Naive thymus-derived CD4-positive, alpha-beta T cell (primary cell): ENCODE data around the gene ZNF618. TPM values are rescaled to one million over a fixed set of nuclear protein-coding genes. Genes with fewer than 3 reads are reported as not detected.

ENCODE experiments used
- ATAC-seq: fragments of 150-1000 bp; cut with Tn5 transposase; 2 replicates; pipeline ENCODE4 v1.10.0; 2021; ENCODE audit warnings: mild to moderate bottlenecking, moderate library complexity
- CTCF ChIA-PET: fragments of 350-600 bp; sonication (Branson Sonifier 250); formaldehyde crosslinking; loops from one replicate; lab custom pipeline; 2021; ENCODE audit warnings: antibody characterized with exemption; lab: Charles Lee
- POLR2A ChIA-PET: fragments of 350-600 bp; sonication (Branson Sonifier 250); formaldehyde crosslinking; loops from one replicate; lab custom pipeline; 2021; ENCODE audit warnings: antibody characterized with exemption, inconsistent platforms; lab: Charles Lee
- DNase-seq, 9 donors: peaks; one replicate each; pipeline versions ENCODE4 v3.0.0 to v3.0.0-alpha.2; 2020 to 2022; ENCODE audit warnings: mixed read lengths in 1 of 9
- H3K27ac ChIP-seq: one replicate; pipeline ENCODE4 v1.7.0; 2013; ENCODE audit warnings: mild to moderate bottlenecking, low read depth, low read length, moderate library complexity
- H3K27me3 ChIP-seq, 2 donors: one replicate each; pipeline ENCODE4 v1.7.0; 2013; ENCODE audit warnings: low read length in 2 of 2, mild to moderate bottlenecking in 2 of 2, moderate library complexity in 2 of 2; ENCODE audit not compliant: control insufficient read depth in 2 of 2, insufficient read depth in 2 of 2
- H3K36me3 ChIP-seq, 3 experiments: 1 replicate in 2 of 3; 2 replicates in 1 of 3; pipeline ENCODE4 v1.7.0; 2013; ENCODE audit warnings: low read length in 3 of 3, mild to moderate bottlenecking in 3 of 3, moderate library complexity in 1 of 3; ENCODE audit not compliant: insufficient read depth in 3 of 3, control insufficient read depth in 2 of 3
- H3K4me1 ChIP-seq, 2 donors: one replicate each; pipeline ENCODE4 v1.7.0; 2013; ENCODE audit warnings: low read length in 2 of 2, mild to moderate bottlenecking in 2 of 2, moderate library complexity in 1 of 2; ENCODE audit not compliant: control insufficient read depth in 2 of 2, insufficient read depth in 2 of 2
- H3K4me3 ChIP-seq: 2 replicates; pipeline ENCODE4 v1.7.0; 2013; ENCODE audit warnings: mild to moderate bottlenecking, low read length
- H3K9me3 ChIP-seq, 3 experiments: 1 replicate in 2 of 3; 2 replicates in 1 of 3; pipeline ENCODE4 v1.7.0; 2013; ENCODE audit warnings: low read length in 3 of 3; ENCODE audit not compliant: control insufficient read depth in 2 of 3
- H3K27ac Mint-ChIP-seq, 9 donors: one replicate each; pipeline ENCODE4 v1.8.0; 2020 to 2022; ENCODE audit warnings: mixed read lengths in 9 of 9, mild to moderate bottlenecking in 8 of 9, moderate library complexity in 5 of 9, inconsistent platforms in 2 of 9
- H3K27me3 Mint-ChIP-seq, 5 donors: one replicate each; pipeline ENCODE4 v1.8.0; 2021 to 2022; ENCODE audit warnings: mixed read lengths in 5 of 5, mild to moderate bottlenecking in 1 of 5
- H3K36me3 Mint-ChIP-seq, 5 donors: one replicate each; pipeline ENCODE4 v1.8.0; 2020 to 2022; ENCODE audit warnings: mixed read lengths in 5 of 5, mild to moderate bottlenecking in 3 of 5, inconsistent platforms in 1 of 5
- H3K4me1 Mint-ChIP-seq, 7 donors: one replicate each; pipeline ENCODE4 v1.8.0; 2020 to 2022; ENCODE audit warnings: mixed read lengths in 7 of 7, mild to moderate bottlenecking in 3 of 7, inconsistent platforms in 1 of 7
- H3K4me3 Mint-ChIP-seq, 10 donors: one replicate each; pipeline ENCODE4 v1.8.0; 2020 to 2022; ENCODE audit warnings: mild to moderate bottlenecking in 10 of 10, mixed read lengths in 10 of 10, moderate library complexity in 6 of 10, inconsistent platforms in 2 of 10
- H3K9me3 Mint-ChIP-seq, 11 donors: one replicate each; pipeline ENCODE4 v1.8.0; 2020 to 2022; ENCODE audit warnings: mixed read lengths in 11 of 11, mild to moderate bottlenecking in 4 of 11, inconsistent platforms in 1 of 11, moderate library complexity in 1 of 11
- intact Hi-C, 2 donors: fragments of 100-400 bp; cut with micrococcal nuclease; formaldehyde crosslinking; loops; one replicate each; pipeline ENCODE4 v1.15.1; 2023
- polyA plus RNA-seq, 2 donors: library from polyadenylated mRNA; unstranded; fragments of 300-500 nt; fragmentation: Illumina TruSeq; gene quantifications; one replicate each; pipeline ENCODE4 v1.2.3, GENCODE V29; 2021
- total RNA-seq, 6 experiments: library from RNA in 5 of 6; stranded (reverse) in 5 of 6; gene quantifications; 1 replicate in 5 of 6; 2 replicates in 1 of 6; pipeline ENCODE4 v1.2.3 and lab custom pipeline; 2021 to 2026

Gene ZNF618
- total and polyA plus RNA-seq, 7 experiments from 2014 or later = 0.17 to 3.3 (median 1.1) TPM

DNA sequence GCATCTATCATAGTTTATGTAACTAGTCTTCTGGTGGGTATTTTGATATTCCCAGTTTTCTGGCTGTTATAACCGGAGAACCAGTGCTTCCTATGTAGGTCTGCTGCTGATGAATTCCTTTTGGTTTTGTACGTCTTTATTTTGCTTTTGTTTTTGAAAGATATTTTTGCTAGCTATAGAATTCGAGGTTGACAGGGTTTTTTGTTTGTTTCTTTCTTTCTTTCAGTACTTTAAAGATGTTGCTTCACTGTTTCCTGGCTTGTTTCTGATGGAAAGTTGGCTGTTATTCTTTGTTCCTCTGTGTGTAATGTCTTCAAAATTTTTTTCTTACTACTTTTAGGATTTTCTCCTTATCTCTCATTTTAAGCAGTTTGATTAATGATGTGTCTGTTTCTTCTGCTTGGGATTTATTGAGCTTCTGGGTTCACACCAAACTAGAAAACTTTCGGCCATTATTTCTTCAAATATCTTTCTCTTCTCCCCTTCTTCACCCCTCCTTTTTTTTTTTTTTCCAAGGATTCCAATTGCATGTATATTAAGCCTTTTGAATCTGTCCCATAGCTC lies 27.5 kb downstream of the ZNF618 start:
- no peaks in the 10 kb centered on the region for H3K4me1 Mint-ChIP-seq
- H3K4me3 Mint-ChIP-seq = no peak overlapping the region
- H3K36me3 Mint-ChIP-seq = peaks cover 0 to 12% (median 0%) of the 10 kb centered on the region in 5 donors
- ATAC-seq (no peak), DNase-seq (no peak)
- Histone ChIP-seq H3K4me3 (no peak overlapping the region), H3K27me3 (no peaks in the 10 kb centered on the region), H3K4me1 (no peaks in the 10 kb centered on the region), H3K36me3 (no peaks in the 10 kb centered on the region), H3K27ac (no peak overlapping the region), H3K9me3 (no peaks in the 10 kb centered on the region)
- H3K27ac Mint-ChIP-seq = no peak overlapping the region
- H3K27me3 Mint-ChIP-seq = peaks cover 0 to 9% (median 4%) of the 10 kb centered on the region in 5 donors
- H3K9me3 Mint-ChIP-seq = peaks cover 0 to 29% (median 7%) of the 10 kb centered on the region in 11 donors
- intact Hi-C loops = no loop called here
- ChIA-PET POLR2A (no interaction called here), CTCF (no interaction called here)

DNA sequence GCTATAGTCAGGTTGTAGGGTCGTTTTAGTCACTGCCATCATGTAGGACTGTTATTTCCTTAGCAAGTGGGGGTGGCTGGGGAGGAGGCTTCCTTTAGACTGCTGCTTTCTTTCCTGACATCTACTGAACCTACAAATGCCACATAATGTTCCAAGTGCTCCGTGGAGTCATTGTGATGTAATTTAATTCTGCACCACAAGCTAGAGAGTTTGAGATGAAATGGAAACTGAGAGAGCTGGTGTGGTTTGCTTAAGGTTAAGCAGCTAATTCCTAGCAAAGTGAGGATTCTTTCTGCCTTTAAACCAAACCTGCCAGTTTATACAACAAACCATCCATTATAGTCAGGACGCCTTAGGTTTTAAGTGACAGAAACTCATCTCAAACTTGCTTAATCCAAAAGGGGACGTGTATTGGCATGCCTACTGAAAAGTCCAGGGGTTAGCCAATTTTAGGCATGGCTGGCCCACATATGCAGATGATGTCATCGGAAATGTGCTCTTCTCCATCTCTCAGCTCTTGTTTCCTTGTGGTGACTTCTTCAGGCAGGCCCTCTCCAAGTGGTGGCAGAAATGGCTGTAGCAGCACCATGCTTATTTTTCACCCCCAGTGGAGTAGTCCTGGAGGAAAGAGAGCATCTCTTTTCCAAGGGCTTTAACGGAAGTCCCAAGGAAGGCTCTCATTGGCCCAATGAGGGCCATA lies 30.5 kb downstream of the ZNF618 start:
- ChIA-PET POLR2A (no interaction called here), CTCF (no interaction called here)
- DNase-seq (no peak), ATAC-seq (no peak)
- Mint-ChIP-seq H3K36me3 (peaks cover 0 to 10% (median 0%) of the 10 kb centered on the region in 5 donors), H3K4me3 (no peak overlapping the region), H3K4me1 (peaks cover 0 to 2% (median 0%) of the 10 kb centered on the region in 7 donors), H3K27ac (no peak overlapping the region), H3K27me3 (peaks cover 0 to 8% (median 5%) of the 10 kb centered on the region in 5 donors), H3K9me3 (peaks cover 0 to 29% (median 7%) of the 10 kb centered on the region in 11 donors)
- intact Hi-C loops = no loop called here
- no peaks in the 10 kb centered on the region for H3K36me3 ChIP-seq
- no peaks in the 10 kb centered on the region for H3K9me3 ChIP-seq
- no peak overlapping the region for H3K4me3 ChIP-seq
- no peak overlapping the region for H3K27ac ChIP-seq
- no peaks in the 10 kb centered on the region for H3K4me1 ChIP-seq
- no peaks in the 10 kb centered on the region for H3K27me3 ChIP-seq

DNA sequence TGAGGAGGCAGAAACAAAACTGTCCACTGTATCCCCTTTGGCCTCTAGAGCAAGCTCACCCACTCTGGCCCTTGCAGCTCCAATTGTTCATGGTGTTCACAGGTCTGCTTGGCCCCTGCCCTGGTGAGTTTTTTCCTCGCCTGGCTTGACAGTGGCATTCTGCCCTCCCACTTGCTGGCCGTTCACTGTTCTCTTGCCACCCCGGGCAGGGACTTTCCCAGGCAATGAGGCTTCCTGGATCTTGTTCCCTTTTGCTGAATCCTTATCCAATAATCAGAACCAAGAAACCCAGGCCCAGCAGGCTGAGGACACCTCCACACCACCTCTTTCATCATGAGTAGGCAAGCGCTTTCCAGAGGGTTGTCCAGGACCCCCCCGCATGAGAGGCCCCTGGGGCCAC lies 31.2 kb downstream of the ZNF618 start:
- DNase-seq (no peak), ATAC-seq (no peak)
- H3K27me3 Mint-ChIP-seq = peaks cover 0 to 10% (median 8%) of the 10 kb centered on the region in 5 donors
- no peak overlapping the region for H3K27ac Mint-ChIP-seq
- Histone ChIP-seq H3K9me3 (no peaks in the 10 kb centered on the region), H3K27me3 (no peaks in the 10 kb centered on the region), H3K36me3 (no peaks in the 10 kb centered on the region), H3K27ac (no peak overlapping the region), H3K4me3 (no peak overlapping the region), H3K4me1 (no peaks in the 10 kb centered on the region)
- intact Hi-C loops = no loop called here
- no peak overlapping the region for H3K4me3 Mint-ChIP-seq
- CTCF ChIA-PET = no interaction called here
- POLR2A ChIA-PET = no interaction called here
- peaks cover 0 to 10% (median 0%) of the 10 kb centered on the region in 5 donors for H3K36me3 Mint-ChIP-seq
- H3K4me1 Mint-ChIP-seq = peaks cover 0 to 2% (median 0%) of the 10 kb centered on the region in 7 donors
- H3K9me3 Mint-ChIP-seq = peaks cover 0 to 29% (median 7%) of the 10 kb centered on the region in 11 donors

DNA sequence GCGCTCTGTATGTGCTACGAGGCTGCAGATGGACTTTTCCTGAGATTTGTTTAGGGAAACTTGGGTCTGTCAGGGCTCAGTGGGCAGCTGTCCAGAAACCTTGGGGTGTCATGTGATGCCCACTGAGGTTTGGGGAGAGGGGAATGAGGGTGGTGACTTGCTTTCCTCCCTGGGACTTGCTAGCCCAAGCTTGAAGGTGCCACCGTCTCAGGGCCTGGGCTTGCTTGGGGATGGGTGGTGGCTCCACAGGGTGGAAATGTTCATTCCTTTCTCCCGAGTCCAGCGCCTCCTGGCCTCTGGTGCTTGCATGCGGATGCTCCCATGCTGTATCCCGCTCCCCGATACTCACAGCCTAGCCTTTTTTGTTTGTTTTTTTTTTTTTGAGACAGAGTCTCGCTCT lies 33.3 kb downstream of the ZNF618 start:
- no peak overlapping the region for H3K27ac Mint-ChIP-seq
- Histone ChIP-seq H3K27me3 (no peaks in the 10 kb centered on the region), H3K27ac (no peak overlapping the region), H3K9me3 (no peaks in the 10 kb centered on the region), H3K36me3 (no peaks in the 10 kb centered on the region), H3K4me1 (no peaks in the 10 kb centered on the region), H3K4me3 (no peak overlapping the region)
- no peak for DNase-seq
- ChIA-PET CTCF (no interaction called here), POLR2A (no interaction called here)
- no peak for ATAC-seq
- H3K9me3 Mint-ChIP-seq = peaks cover 0 to 9% (median 1%) of the 10 kb centered on the region in 11 donors
- peaks cover 0 to 4% (median 0%) of the 10 kb centered on the region in 5 donors for H3K36me3 Mint-ChIP-seq
- no peak overlapping the region for H3K4me3 Mint-ChIP-seq
- peaks cover 0 to 10% (median 0%) of the 10 kb centered on the region in 5 donors for H3K27me3 Mint-ChIP-seq
- peaks cover 0 to 2% (median 0%) of the 10 kb centered on the region in 7 donors for H3K4me1 Mint-ChIP-seq
- intact Hi-C loops = no loop called here

DNA sequence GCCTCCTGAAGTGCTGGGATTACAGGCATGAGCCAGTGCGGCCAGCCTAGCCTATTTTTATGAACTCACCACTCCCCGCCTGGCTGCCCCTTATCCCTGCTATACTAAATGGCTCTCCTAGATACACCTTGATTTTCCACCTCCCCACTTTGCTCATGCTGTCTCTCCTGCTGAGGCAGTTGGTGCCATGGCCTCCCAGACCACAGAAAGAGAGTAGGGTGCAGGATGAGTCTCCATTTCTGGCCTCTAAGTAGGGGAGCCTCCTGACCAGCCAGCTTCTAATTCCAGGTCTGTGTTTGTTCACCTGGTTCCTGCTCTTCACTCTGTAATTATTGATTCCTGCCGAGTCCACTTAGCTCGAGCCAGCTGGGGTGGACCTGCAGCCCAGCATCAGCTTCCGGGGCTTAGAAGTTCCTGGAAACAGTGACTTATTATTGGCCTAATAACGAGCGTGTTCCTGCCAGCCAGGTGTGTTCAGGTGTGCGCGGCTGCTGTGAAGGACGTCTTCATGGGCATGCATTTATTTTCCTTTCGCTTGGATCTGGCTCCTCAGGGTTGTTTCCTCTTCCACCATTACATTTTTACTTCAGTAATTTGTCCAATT lies 34.0 kb downstream of the ZNF618 start:
- intact Hi-C loops = no loop called here
- Histone ChIP-seq H3K9me3 (no peaks in the 10 kb centered on the region), H3K4me3 (no peak overlapping the region), H3K27ac (no peak overlapping the region), H3K27me3 (no peaks in the 10 kb centered on the region), H3K36me3 (no peaks in the 10 kb centered on the region), H3K4me1 (no peaks in the 10 kb centered on the region)
- ChIA-PET CTCF (no interaction called here), POLR2A (no interaction called here)
- DNase-seq (no peak), ATAC-seq (no peak)
- Mint-ChIP-seq H3K27me3 (peaks cover 0 to 10% (median 3%) of the 10 kb centered on the region in 5 donors), H3K9me3 (peaks cover 0 to 4% (median 0%) of the 10 kb centered on the region in 11 donors), H3K36me3 (peaks cover 0 to 4% (median 0%) of the 10 kb centered on the region in 5 donors), H3K4me1 (peaks cover 0 to 2% (median 0%) of the 10 kb centered on the region in 7 donors), H3K4me3 (no peak overlapping the region), H3K27ac (peak overlapping the region in 1 of 9 donors; percentile 46)

DNA sequence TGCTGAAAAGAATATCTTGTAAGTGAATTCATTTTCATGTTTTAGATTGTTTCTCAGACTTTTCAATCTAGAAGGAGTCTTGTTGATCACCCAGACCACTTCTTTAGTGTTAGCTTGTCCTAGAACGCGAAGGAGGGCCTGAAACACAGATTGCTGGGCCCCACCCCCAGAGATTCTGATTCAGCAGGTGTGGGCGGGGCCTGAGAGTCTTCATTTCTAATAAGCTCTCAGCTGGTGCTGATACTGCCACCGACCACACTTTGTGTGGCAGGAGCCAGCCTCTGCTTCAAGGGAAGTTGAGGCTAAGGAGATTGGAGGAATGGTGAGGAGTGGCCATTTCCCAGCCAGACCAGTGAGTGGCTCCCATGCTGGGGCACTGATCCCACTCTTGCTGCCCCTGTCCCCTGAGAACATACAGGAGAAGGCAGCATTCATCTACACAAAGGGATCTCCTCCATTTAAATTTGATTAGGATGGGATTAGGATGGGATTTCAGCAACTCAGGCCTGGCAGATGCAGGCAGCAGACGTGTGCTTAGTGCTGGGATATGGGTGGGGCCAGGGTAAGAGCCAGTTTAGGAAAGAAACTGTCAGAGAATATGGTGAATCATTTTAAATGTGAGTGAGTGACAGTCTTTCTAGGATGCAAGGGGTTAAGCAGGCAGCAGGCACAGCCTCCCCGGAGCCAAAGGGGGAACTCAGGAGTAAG lies 35.9 kb downstream of the ZNF618 start:
- POLR2A ChIA-PET = no interaction called here
- Mint-ChIP-seq H3K4me1 (peaks cover 0 to 2% (median 0%) of the 10 kb centered on the region in 7 donors), H3K27me3 (peaks cover 0 to 10% (median 4%) of the 10 kb centered on the region in 5 donors), H3K4me3 (no peak overlapping the region), H3K36me3 (no peaks in the 10 kb centered on the region), H3K9me3 (no peaks in the 10 kb centered on the region), H3K27ac (no peak overlapping the region)
- no peak for ATAC-seq
- H3K4me1 ChIP-seq = no peaks in the 10 kb centered on the region
- CTCF ChIA-PET = interaction anchor here (0.6 kb wide), 1 partner anchor 21 kb away, joined by 3 read pairs; no protein-coding TSS in a partner anchor
- H3K27ac ChIP-seq = no peak overlapping the region
- no peak overlapping the region for H3K4me3 ChIP-seq
- H3K36me3 ChIP-seq = no peaks in the 10 kb centered on the region
- intact Hi-C loops = no loop called here
- H3K9me3 ChIP-seq = no peaks in the 10 kb centered on the region
- H3K27me3 ChIP-seq = no peaks in the 10 kb centered on the region
- DNase-seq = no peak
